Sigmoid colon (tissue), 7 donors: ENCODE results near the gene RGS7BP. TPM values are rescaled to one million over a fixed set of nuclear protein-coding genes. Genes with fewer than 3 reads are reported as not detected.

Experiments used
- DNase-seq: peaks from one replicate; pipeline ENCODE4 v3.0.0-alpha.2; 2019
- H3K27ac ChIP-seq, 4 donors: fragments of 200-600 bp; sonication (generic); one replicate each; pipeline ENCODE4 v1.5.1; 2016 to 2019; ENCODE audit warnings: mild to moderate bottlenecking in 1 of 4
- H3K27me3 ChIP-seq, 3 donors: fragments of 200-600 bp; sonication (generic); one replicate each; pipeline ENCODE4 v1.5.1; 2019; ENCODE audit warnings: mild to moderate bottlenecking in 1 of 3
- H3K36me3 ChIP-seq, 4 donors: fragments of 200-600 bp; sonication (generic); one replicate each; pipeline ENCODE4 v1.5.1; 2016 to 2019
- H3K4me1 ChIP-seq, 4 donors: fragments of 200-600 bp; sonication (generic); one replicate each; pipeline ENCODE4 v1.5.1; 2017 to 2019
- H3K4me3 ChIP-seq, 4 donors: fragments of 200-600 bp; sonication (generic); one replicate each; pipeline ENCODE4 v1.5.1; 2017 to 2019; ENCODE audit warnings: mild to moderate bottlenecking in 2 of 4, moderate library complexity in 1 of 4
- H3K9me3 ChIP-seq, 4 donors: fragments of 200-600 bp in 3 of 4; sonication (generic) in 3 of 4; one replicate each; pipeline versions ENCODE4 v1.5.1 to v1.6.1; 2013 to 2019
- CTCF ChIP-seq, 4 experiments: fragments of 450-650 bp in 3 of 4; fragments of 200-600 bp in 1 of 4; IDR thresholded peaks; one replicate each; pipeline ENCODE4 v1.5.1; 2016 to 2019; ENCODE audit warnings: antibody characterized with exemption in 4 of 4, mild to moderate bottlenecking in 3 of 4, moderate library complexity in 2 of 4
- EP300 ChIP-seq, 4 donors: sonication (generic); formaldehyde crosslinking; IDR thresholded peaks; one replicate each; pipeline ENCODE4 v1.6.1; 2017; ENCODE audit warnings: antibody characterized with exemption in 4 of 4
- POLR2A ChIP-seq, 2 donors: fragments of 450-650 bp; IDR thresholded peaks; one replicate each; pipeline ENCODE4 v1.6.1; 2016; ENCODE audit warnings: antibody characterized with exemption in 2 of 2, mild to moderate bottlenecking in 2 of 2, moderate library complexity in 2 of 2
- POLR2AphosphoS5 ChIP-seq, 4 donors: sonication (generic); formaldehyde crosslinking; IDR thresholded peaks; one replicate each; pipeline ENCODE4 v1.6.1; 2017; ENCODE audit warnings: antibody characterized with exemption in 4 of 4
- WGBS, 2 donors: extraction: QIAGEN DNeasy Blood & Tissue Kit; methylation state at CpG; one replicate each; pipeline ENCODE4 v1.1.7; 2013; 5-methylcytosine and 5-hydroxymethylcytosine counted together
- intact Hi-C: fragments of 100-400 bp; cut with DNase I; formaldehyde crosslinking; loops from one replicate; pipeline ENCODE4 v1.15.1; 2023
- polyA plus RNA-seq, 3 donors: library from polyadenylated mRNA; stranded (reverse); fragments of 200-250 nt; gene quantifications; one replicate each; pipeline ENCODE4 v1.2.3, GENCODE V29; 2013
- small RNA-seq, 3 donors: library from RNA; depleted of rRNA; stranded (forward); fragments of <200 nt; gene quantifications; one replicate each; pipeline ENCODE3, GENCODE V24; 2016
- total RNA-seq, 4 donors: library from RNA; depleted of rRNA; stranded (reverse); fragments of >200 nt; gene quantifications; one replicate each; pipeline ENCODE4 v1.1.0, GENCODE V29; 2016
- donor health status: healthy with polysubstance abuse.
- donor health status: Bipolar disorder and iron deficiency.
- donor health status: healthy.

RGS7BP gene
- total and polyA plus RNA-seq, 7 donors: 0.25 to 4.8 (median 0.71) TPM; not detected in 2

- H3K27me3 ChIP-seq: no peaks in the 10 kb centered on the region
- H3K4me3 ChIP-seq: no peak overlapping the region
- H3K9me3 ChIP-seq: peaks cover 0 to 4% (median 0%) of the 10 kb centered on the region in 4 donors
- TF ChIP-seq EP300 (IDR thresholded peaks at IDR 0.05) (no peak), CTCF (IDR thresholded peaks at IDR 0.05) (no peak), POLR2AphosphoS5 (IDR thresholded peaks at IDR 0.05) (no peak), POLR2A (IDR thresholded peaks at IDR 0.05) (no peak)
- H3K36me3 ChIP-seq: no peaks in the 10 kb centered on the region
- intact Hi-C loops: no loop called here
- DNase-seq: no peak
- no peaks in the 10 kb centered on the region for H3K4me1 ChIP-seq
- WGBS, 2 donors: 71 to 82% methylated on average over 3 of the region's 3 CpGs
- H3K27ac ChIP-seq: no peak overlapping the region
Measured at GRCh38 chr5:64659289-64659688, 153.5 kb downstream of the RGS7BP start.

Small RNA genes within 50 kb of the gene (small RNA-seq; reads per million reads assigned to genes)
- gene RN7SL169P (0 reads per million in 3 donors), gene RNU6-294P (0 reads per million in 3 donors)

Other genes with a start within 250 kb of the RGS7BP start
- gene SHISAL2B, start 184.5 kb downstream of the RGS7BP start, total RNA-seq: not detected
- not detected for gene SHISAL2B, start 184.5 kb downstream of the RGS7BP start, polyA plus RNA-seq